GM21423 (cell line): ENCODE data around the gene SLC38A10.
"Not testable (repeated sequence)": the region's sequence is repeated elsewhere in the genome, so short reads cannot be mapped to it uniquely, and the experiment has no call there.

ENCODE experiments used
- ATAC-seq: cut with Tn5 transposase; IDR thresholded peaks from one replicate; pipeline ENCODE4 v1.9.1; 2021; ENCODE audit warnings: mild to moderate bottlenecking, moderate library complexity; ENCODE audit not compliant: unreplicated experiment

The SLC38A10 gene

GRCh38 chr17:81313776-81314397 lies 18.8 kb upstream of the SLC38A10 start:
- ATAC-seq = no peak

- no peak for ATAC-seq
These were observed 17.7 kb upstream of the SLC38A10 start for GRCh38 chr17:81312624-81313325.

DNA sequence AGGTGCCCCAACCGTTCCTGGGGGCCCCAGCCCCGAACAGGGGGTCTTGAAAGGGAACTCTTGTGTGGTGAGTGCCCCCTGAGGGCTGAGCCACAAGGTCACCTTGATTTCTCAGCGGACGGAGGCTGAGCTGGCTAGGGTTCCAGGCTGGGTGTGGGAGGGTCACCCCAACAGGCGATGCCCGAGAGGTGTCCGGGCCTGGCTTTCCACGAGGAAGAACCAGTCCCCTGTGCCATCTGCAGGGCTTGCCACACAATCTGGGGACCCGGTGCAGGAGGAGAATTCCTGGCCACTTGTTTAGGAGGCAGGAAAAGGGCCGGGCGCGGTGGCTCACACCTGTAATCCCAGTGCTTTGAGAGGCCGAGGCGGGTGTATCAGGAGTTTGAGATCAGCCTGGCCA lies 16.8 kb upstream of the SLC38A10 start:
- no peak for ATAC-seq

DNA sequence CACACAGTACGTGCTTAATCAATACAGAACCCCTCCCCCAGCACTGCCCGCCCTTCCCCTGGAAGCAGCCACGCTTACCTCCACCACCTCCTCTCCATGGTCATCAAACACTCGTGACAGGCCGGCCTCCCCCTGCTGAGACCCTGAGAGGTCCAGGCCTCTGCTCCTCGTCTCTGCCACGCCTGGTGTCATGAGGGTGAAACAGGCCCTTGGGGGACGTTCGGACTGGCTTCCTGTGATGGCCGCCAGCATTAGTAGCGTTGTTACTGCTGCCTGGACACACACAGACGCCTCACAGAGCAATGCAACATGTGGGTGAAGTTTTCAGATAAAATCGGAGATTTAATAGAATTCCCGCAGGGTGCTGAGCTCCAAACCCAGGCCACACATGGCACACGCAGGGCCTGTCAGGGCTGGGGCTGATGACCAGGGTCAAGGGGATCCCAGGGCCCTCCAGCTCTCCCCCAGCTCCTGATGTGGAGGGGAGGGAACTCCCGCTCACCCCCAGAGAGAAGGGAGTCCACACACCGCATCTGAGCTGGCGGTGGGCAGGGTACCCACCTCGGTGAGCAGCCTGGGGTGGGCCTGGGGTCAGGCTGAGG lies 15.9 kb upstream of the SLC38A10 start:
- no peak for ATAC-seq

DNA sequence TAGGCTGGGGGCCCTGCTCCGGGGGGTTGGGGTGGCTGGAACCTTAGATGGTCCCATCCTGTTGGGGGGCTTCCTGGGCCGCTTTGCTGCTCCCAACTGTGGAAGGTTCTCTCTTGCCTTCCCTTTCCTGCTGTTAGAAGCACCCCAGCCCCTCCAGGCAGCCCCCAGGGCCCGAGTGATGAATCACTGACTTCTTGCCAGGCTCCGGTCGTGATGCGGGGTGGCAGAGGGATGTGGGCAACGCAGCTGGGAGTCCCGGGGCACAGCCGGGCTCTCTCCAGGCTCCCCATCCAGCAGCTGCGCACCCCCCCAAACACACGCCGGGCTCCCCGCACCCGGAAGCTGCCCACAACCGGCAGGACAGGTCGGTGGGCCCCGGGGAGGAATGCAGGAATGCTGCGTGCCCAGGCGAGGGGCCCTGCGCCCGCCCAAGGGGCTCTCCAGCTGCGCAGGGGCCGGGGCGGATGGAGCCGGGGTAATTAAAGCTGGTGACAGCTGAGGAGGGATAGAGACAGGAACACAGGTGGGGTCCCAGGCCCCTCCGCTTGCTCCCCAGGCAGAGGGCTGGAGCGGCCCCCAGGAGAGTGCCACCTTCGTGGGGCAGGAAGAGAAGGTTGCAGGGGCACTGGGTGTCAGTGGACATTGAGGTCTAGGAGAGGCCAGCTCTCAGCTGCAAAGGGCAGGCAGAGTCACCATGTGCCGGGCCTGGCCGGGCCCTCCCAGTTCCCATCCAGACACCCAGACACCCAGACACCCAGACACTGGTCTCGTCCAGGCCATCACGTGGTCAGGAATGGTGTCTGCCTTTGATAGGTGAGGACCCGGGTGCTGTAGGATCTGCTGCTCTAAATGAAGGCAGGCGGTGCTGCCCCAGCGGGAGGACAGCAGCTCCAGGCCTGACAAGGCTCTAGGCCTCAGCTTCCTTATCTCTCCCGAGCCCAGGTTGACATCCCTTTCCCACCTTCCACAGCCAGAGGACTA lies 15.0 kb upstream of the SLC38A10 start:
- ATAC-seq = no peak

DNA sequence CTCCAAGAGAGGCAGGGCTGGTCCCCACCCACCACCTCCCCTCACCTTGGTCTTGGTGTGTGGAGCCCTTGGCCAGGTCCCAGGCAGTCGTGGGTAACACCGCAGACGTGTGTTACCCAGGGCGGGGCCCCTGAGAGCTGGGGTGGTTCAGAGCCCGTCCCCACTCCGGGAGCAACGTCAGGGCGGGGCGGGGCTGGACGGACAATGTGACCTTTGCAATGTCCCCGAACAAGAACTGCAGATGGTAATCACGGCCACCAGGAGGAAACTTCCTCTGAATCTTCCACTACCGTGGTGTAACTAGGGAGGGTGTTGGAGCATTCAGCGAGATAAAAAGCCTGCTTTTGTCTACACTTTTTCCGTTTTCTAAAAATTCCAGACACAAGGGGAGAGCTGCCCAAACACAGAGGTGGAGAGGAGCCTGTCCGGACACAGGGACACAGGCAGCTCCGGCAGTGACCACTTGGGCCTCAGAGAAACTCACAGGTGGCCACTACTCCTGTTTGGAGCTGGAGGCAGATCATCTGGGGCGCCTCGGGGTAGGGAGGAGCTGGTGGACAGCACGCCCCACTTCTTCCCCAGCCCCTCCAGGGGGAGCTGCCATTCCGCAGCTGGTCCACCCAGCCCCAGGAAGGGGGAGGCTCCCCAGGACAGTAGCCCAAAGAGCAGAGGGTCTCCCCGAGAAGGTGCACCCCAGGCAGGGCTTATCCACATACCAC lies 14.2 kb upstream of the SLC38A10 start:
- ATAC-seq = no peak

GRCh38 chr17:81308784-81309139 lies 13.7 kb upstream of the SLC38A10 start:
- not testable (repeated sequence) for ATAC-seq

DNA sequence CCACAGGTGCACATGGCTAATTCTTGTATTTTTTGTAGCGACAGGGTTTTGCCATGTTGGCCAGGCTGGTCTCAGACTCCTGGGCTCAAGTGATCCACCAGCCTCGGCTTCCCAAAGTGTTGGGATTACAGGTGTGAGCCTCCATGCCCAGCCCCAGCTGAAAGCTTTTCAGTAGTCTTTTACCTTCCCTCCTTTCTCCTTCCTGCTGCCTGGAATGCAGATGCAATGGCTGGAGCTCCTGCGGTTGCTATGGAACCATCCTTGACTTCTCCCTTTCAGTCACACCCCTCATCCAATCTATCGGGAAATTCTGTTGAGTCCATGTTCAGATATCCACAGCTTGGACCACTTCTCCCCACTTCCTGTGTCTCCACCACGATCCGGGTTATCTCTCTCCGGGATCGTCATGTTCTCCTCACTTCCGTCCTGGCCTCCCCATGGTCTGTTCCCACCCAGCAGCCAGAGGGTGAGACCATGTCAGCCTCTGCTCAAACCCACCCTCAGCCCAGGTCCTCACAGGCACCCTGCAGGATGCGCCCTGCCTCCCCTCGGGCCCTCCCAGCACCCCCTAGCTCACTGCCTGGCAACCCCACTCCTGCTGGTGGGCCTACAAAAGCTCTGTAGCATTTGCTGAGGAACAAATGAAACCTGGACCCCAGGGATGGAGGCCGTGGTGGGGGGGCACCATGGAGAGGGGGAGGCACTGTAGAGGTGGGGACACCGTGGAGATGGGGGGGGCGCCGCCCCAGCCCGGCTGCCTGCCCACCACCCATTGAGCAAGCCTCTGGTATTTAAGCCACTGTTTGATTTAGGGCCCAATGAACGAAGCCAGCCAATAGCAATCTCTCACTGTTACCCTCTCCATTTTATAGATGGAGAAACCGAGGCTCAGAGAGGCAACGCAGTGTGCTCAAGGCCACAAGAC lies 12.8 kb upstream of the SLC38A10 start:
- no peak for ATAC-seq

GRCh38 chr17:81306898-81307510 lies 11.9 kb upstream of the SLC38A10 start:
- ATAC-seq = no peak

GRCh38 chr17:81306491-81306890 lies 11.4 kb upstream of the SLC38A10 start:
- ATAC-seq = no peak

- ATAC-seq = no peak
These were observed 10.0 kb upstream of the SLC38A10 start for GRCh38 chr17:81305051-81305630.

DNA sequence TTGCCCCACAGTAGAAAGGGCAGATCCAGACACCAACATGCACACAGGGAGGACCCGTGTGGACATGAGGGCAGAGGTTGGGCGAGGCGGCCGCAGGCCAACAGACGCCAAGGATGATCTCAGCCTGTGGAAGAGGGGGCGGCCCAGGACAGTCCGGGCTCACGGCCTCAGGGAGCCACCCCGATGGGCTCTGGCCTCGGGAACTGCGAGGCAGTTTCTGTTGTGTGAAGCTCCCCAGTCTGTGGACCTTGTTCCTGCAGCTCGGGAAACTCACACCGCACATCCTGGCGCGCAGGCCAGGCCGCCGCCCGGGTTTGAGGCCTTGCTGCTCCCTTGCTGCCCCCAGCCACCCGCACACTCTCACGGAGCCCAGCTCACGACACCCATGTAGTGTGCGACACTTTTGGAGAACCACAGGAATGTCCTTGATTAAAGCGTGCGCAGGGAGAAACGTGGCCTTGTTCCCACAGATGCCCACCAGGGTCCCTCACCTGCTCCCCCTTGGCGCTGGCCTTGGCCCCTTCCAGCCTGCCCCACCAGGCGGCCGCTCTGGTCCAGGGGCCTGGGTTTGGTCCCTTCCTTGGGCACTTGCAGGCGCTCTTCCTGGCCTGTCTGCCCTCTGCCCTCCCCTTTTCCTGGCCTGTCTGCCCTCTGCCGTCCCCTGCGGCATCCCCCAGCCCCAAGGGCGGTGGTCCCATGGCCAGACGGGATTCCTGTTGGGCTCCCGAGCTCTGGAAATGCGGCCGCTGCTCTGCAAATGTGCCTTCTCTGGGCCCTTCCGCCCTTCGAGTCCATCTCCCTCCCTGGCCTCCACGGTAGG lies 9.3 kb upstream of the SLC38A10 start:
- ATAC-seq = no peak

- ATAC-seq = no peak
These were observed 8.3 kb upstream of the SLC38A10 start for GRCh38 chr17:81303385-81303784.

GRCh38 chr17:81302861-81303333 lies 7.8 kb upstream of the SLC38A10 start:
- no peak for ATAC-seq

DNA sequence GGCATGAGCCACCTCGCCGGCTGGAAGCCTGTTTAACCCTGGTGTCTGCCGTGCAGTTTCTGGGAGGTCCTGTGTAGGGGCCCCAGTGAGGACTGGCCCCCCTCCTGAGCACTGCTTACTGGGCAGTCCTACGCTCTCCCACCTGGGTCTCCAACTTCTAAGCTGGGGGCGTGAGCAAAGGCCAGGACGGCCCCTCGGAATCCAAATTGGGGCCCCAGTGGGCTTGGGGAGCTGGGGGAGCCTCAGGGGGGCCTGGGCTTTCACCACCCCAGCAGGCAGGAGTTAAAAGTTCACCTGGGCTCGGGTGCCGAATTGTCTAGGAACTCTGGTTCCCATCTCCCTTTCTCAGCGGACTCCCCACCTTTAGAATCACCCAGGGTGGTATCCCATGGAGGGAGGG lies 7.2 kb upstream of the SLC38A10 start:
- ATAC-seq = no peak

GRCh38 chr17:81301195-81302144 lies 6.4 kb upstream of the SLC38A10 start:
- ATAC-seq = no peak
